Measurements from ENCODE around the gene OR10X1. TPM values are rescaled to one million over a fixed set of nuclear protein-coding genes. Genes with fewer than 3 reads are reported as not detected.

Gene OR10X1
- total and polyA plus RNA-seq, 2 experiments from 2014 or later = not detected

DNA sequence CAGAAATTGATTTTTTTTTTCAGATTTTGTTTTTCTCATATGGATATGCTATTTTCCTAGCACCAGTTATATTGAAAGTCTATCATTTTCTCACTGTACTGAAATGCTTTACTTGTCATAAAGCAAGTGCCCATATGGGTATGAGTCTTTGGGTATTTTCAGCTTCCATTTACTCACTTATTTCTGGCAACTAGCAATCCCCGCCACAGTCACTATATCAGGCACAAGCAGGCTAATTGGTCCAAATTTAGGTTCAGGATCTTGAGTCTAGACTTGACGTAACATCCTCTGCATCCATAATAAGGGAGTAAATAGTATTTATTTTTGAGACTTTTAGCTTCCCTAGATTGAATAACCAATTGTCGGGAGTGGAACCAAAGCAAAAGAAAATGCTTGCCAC lies 2.1 kb downstream of the OR10X1 start:
- DNase-seq (ENCODE audit: low spot score) = no peak
- WGBS (ENCODE audit: low lambda C conversion rate, missing lambda C conversion rate) = 95% methylated on average over 3 of the region's 3 CpGs
- Histone ChIP-seq H3K36me3 (replicated peaks; ENCODE audit: insufficient read depth, low read depth) (no peaks in the 10 kb centered on the region), H3K4me1 (ENCODE audit: insufficient read depth) (no peaks in the 10 kb centered on the region), H3K9me3 (ENCODE audit: low read depth) (no peaks in the 10 kb centered on the region), H2AFZ (no peak overlapping the region), H3K9me2 (replicated peaks; ENCODE audit: insufficient read depth) (no peaks in the 10 kb centered on the region), H3K4me3 (no peak overlapping the region), H3K27me3 (no peaks in the 10 kb centered on the region), H3K27ac (no peak overlapping the region), H3K4me2 (no peak overlapping the region), H3K79me2 (no peaks in the 10 kb centered on the region), H4K20me1 (ENCODE audit: insufficient read depth, poor library complexity, severe bottlenecking) (no peaks in the 10 kb centered on the region)
- TF ChIP-seq EZH2phosphoT487 (IDR thresholded peaks at IDR 0.05; ENCODE audit: low read depth, severe bottlenecking, unreplicated experiment) (no peak), EZH2 (IDR thresholded peaks at IDR 0.05; ENCODE audit: borderline replicate concordance) (no peak)
- TF ChIP-seq, protein P1, sequence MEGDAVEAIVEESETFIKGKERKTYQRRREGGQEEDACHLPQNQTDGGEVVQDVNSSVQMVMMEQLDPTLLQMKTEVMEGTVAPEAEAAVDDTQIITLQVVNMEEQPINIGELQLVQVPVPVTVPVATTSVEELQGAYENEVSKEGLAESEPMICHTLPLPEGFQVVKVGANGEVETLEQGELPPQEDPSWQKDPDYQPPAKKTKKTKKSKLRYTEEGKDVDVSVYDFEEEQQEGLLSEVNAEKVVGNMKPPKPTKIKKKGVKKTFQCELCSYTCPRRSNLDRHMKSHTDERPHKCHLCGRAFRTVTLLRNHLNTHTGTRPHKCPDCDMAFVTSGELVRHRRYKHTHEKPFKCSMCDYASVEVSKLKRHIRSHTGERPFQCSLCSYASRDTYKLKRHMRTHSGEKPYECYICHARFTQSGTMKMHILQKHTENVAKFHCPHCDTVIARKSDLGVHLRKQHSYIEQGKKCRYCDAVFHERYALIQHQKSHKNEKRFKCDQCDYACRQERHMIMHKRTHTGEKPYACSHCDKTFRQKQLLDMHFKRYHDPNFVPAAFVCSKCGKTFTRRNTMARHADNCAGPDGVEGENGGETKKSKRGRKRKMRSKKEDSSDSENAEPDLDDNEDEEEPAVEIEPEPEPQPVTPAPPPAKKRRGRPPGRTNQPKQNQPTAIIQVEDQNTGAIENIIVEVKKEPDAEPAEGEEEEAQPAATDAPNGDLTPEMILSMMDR (IDR thresholded peaks at IDR 0.05; ENCODE audit: poor library complexity) = no peak

DNA sequence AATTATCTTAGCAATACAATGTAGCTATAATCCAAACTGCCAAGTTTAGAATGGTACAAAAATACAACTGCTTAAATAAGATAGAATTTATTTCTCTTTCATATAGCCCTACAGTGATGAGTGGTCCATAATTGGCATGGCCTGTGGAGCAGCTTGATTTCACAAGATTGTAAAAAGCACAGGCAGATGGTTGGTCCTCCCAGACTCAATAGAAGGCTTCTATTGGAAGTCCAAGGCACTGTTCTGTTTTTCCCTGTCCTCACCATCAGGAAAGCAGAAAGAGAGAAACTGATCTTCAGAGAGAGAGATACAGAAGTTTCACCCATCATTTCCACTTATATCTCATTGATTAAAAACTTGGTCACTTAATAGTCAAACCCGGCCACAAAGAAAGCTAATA lies 7.5 kb downstream of the OR10X1 start:
- 100% methylated on average over 1 of the region's 1 CpG for WGBS (ENCODE audit: low lambda C conversion rate, missing lambda C conversion rate)
- Histone ChIP-seq H3K4me1 (ENCODE audit: insufficient read depth) (no peaks in the 10 kb centered on the region), H3K4me2 (no peak overlapping the region), H3K27me3 (no peaks in the 10 kb centered on the region), H2AFZ (no peak overlapping the region), H4K20me1 (ENCODE audit: insufficient read depth, poor library complexity, severe bottlenecking) (no peaks in the 10 kb centered on the region), H3K79me2 (no peaks in the 10 kb centered on the region), H3K36me3 (replicated peaks; ENCODE audit: insufficient read depth, low read depth) (no peaks in the 10 kb centered on the region), H3K4me3 (no peak overlapping the region), H3K9me2 (replicated peaks; ENCODE audit: insufficient read depth) (no peaks in the 10 kb centered on the region), H3K9me3 (ENCODE audit: low read depth) (no peaks in the 10 kb centered on the region), H3K27ac (no peak overlapping the region)
- no peak for DNase-seq (ENCODE audit: low spot score)
- TF ChIP-seq EZH2 (IDR thresholded peaks at IDR 0.05; ENCODE audit: borderline replicate concordance) = no peak
- no peak for TF ChIP-seq EZH2phosphoT487 (IDR thresholded peaks at IDR 0.05; ENCODE audit: low read depth, severe bottlenecking, unreplicated experiment)
- TF ChIP-seq, protein P1 (IDR thresholded peaks at IDR 0.05; ENCODE audit: poor library complexity) = no peak

DNA sequence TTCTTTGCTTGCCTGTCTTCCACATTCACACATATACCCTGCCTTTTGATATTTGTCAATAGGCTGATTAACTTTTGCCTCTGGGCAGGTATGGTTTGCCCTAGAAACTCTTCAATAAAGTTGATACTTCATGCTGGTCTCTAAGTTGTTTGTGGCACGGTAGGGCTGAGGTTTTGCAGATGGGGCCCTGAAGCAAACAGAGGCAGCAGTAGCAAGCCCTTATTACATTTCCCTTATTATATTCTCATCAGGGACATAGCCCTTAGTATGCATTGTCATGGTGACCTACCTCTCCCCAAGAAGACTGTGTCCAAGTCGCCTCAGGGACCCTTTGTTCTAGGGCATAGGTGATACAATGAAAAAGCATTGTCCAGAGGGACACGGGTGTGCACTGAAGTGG lies 9.2 kb downstream of the OR10X1 start, which contains the start of gene OR6P1:
Gene OR6P1, minus strand, starts transcription at position 101 of the 400 bp plus-strand sequence. CDS start 6,976 bp downstream, outside the sequence.
- H3K9me2 ChIP-seq (replicated peaks; ENCODE audit: insufficient read depth) = no peaks in the 10 kb centered on the region

More for the DNA sequence above, 9.2 kb downstream of the OR10X1 start, which contains the start of gene OR6P1:
- Histone ChIP-seq H3K79me2 (no peaks in the 10 kb centered on the region), H2AFZ (no peak within 1 kb of the TSS), H3K4me1 (ENCODE audit: insufficient read depth) (no peaks in the 10 kb centered on the region), H4K20me1 (ENCODE audit: insufficient read depth, poor library complexity, severe bottlenecking) (no peaks in the 10 kb centered on the region), H3K27ac (no peak within 1 kb of the TSS), H3K4me3 (no peak within 1 kb of the TSS), H3K27me3 (no peaks in the 10 kb centered on the region), H3K36me3 (replicated peaks; ENCODE audit: insufficient read depth, low read depth) (no peaks in the 10 kb centered on the region), H3K4me2 (no peak within 1 kb of the TSS), H3K9me3 (ENCODE audit: low read depth) (no peaks in the 10 kb centered on the region)
- no peak for DNase-seq (ENCODE audit: low spot score)
- 77% methylated on average over 3 of the region's 3 CpGs for WGBS (ENCODE audit: low lambda C conversion rate, missing lambda C conversion rate)
- no peak for TF ChIP-seq EZH2 (IDR thresholded peaks at IDR 0.05; ENCODE audit: borderline replicate concordance)
- TF ChIP-seq, protein P1 (IDR thresholded peaks at IDR 0.05; ENCODE audit: poor library complexity) = no peak
- no peak for TF ChIP-seq EZH2phosphoT487 (IDR thresholded peaks at IDR 0.05; ENCODE audit: low read depth, severe bottlenecking, unreplicated experiment)
